Measurements from ENCODE around the gene CCDC27.

CCDC27 gene

GRCh38 chr1:3732434-3733093 lies 19.7 kb upstream of the CCDC27 start:
- no peak for DNase-seq (ENCODE audit: low read depth)
- in situ Hi-C loops (cut with HindIII; ENCODE audit: low sequenced_read_pairs), result no loop called here
- TF ChIP-seq, protein P1, sequence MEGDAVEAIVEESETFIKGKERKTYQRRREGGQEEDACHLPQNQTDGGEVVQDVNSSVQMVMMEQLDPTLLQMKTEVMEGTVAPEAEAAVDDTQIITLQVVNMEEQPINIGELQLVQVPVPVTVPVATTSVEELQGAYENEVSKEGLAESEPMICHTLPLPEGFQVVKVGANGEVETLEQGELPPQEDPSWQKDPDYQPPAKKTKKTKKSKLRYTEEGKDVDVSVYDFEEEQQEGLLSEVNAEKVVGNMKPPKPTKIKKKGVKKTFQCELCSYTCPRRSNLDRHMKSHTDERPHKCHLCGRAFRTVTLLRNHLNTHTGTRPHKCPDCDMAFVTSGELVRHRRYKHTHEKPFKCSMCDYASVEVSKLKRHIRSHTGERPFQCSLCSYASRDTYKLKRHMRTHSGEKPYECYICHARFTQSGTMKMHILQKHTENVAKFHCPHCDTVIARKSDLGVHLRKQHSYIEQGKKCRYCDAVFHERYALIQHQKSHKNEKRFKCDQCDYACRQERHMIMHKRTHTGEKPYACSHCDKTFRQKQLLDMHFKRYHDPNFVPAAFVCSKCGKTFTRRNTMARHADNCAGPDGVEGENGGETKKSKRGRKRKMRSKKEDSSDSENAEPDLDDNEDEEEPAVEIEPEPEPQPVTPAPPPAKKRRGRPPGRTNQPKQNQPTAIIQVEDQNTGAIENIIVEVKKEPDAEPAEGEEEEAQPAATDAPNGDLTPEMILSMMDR (IDR thresholded peaks at IDR 0.05; ENCODE audit: low read depth, low read length, missing control alignments), result no peak
- no peak overlapping the region for H3K4me3 ChIP-seq (ENCODE audit: low read depth, low read length)

DNA sequence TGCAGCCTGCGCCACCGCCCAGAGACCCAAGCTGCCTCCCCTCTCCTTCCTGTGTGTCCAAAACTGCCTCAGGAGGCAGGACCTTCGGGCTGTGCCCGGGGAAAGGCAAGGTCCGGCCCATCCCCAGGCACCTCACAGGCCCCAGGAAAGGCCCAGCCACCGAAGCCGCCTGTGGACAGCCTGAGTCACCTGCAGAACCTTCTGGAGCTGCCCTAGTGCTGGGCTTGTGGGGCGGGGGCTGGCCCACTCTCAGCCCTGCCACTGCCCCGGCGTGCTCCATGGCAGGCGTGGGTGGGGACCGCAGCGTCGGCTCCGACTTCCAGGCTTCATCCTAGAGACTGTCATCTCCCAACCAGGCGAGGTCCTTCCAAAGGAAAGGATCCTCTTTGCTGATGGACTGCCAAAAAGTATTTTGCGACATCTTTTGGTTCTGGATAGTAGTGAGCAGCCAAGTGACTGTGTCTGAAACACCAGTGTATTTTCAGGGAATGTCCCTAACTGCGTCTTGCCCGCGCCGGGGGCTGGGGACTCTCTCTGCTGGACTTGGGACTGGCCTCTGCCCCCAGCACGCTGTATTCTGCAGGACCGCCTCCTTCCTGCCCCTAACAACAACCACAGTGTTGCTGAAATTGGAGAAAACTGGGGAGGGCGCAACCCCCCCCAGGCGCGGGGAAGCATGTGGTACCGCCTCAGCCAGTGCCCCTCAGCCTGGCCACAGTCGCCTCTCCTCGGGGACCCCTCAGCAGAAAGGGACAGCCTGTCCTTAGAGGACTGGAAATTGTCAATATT lies 19.0 kb upstream of the CCDC27 start:
- no peak for DNase-seq (ENCODE audit: low read depth)
- in situ Hi-C loops (cut with HindIII; ENCODE audit: low sequenced_read_pairs), result no loop called here
- H3K4me3 ChIP-seq (ENCODE audit: low read depth, low read length), result no peak overlapping the region
- TF ChIP-seq, protein P1 (IDR thresholded peaks at IDR 0.05; ENCODE audit: low read depth, low read length, missing control alignments), result no peak

DNA sequence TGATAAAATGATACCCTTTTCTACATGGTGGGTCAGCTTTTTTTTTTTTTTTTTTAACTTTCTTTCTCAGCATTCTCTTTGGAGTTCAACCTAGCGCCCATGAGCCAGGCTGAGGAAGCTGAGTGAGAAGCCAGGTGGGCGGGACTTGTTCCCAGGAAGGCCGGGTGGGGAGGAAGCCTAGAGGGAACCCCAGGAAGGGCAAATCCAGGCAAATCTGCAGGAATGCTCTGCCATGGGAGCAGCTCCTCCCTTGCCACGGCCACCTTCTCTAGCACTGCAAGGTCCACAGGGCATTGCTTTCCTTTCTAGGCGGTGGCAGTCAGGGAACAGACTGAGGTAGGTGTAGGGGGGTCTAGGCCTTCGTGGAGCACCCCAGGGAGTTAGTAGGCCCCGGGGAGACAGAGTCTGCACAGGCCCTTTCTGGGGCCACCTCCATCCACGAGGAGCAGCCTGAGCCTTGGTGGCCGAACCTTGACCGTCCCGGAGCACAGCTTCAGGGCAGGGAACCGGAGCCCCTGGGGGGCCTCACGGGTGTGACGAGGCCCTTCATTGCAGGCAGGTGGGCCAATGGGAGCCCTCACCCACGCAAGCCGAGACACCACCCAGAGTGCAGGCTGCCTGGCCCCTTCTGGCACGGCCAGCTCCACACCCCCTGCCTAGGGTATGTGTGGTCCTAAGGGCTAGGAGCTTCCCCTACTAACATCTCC lies 18.2 kb upstream of the CCDC27 start:
- H3K4me3 ChIP-seq (ENCODE audit: low read depth, low read length), result no peak overlapping the region
- in situ Hi-C loops (cut with HindIII; ENCODE audit: low sequenced_read_pairs), result no loop called here
- TF ChIP-seq, protein P1 (IDR thresholded peaks at IDR 0.05; ENCODE audit: low read depth, low read length, missing control alignments), result no peak
- DNase-seq (ENCODE audit: low read depth), result no peak

DNA sequence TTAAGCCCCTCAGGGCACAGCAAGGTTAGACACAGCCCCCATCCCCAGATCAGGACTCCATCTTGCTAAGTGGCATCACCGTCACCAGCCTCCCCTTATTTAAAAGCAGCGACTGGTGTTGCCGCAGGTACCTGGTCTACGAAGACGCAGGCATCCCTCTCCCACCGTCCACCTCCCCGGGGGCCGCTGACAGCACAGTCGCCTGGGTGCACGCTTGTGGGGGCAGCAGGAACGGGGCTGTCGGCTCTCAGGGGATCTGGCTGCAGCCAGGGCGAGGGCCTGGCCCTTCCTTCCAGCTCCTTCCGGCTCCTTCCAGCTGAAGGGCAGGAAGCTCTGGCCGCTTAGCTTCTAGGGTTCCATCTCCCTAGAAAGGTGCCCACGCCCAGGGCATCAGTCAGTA lies 17.6 kb upstream of the CCDC27 start:
- H3K4me3 ChIP-seq (ENCODE audit: low read depth, low read length), result no peak overlapping the region
- DNase-seq (ENCODE audit: low read depth), result no peak
- TF ChIP-seq, protein P1 (IDR thresholded peaks at IDR 0.05; ENCODE audit: low read depth, low read length, missing control alignments), result no peak
- in situ Hi-C loops (cut with HindIII; ENCODE audit: low sequenced_read_pairs), result no loop called here

GRCh38 chr1:3735027-3735681 lies 17.1 kb upstream of the CCDC27 start:
- no peak for DNase-seq (ENCODE audit: low read depth)
- H3K4me3 ChIP-seq (ENCODE audit: low read depth, low read length), result no peak overlapping the region
- in situ Hi-C loops (cut with HindIII; ENCODE audit: low sequenced_read_pairs), result no loop called here
- TF ChIP-seq, protein P1 (IDR thresholded peaks at IDR 0.05; ENCODE audit: low read depth, low read length, missing control alignments), result no peak

DNA sequence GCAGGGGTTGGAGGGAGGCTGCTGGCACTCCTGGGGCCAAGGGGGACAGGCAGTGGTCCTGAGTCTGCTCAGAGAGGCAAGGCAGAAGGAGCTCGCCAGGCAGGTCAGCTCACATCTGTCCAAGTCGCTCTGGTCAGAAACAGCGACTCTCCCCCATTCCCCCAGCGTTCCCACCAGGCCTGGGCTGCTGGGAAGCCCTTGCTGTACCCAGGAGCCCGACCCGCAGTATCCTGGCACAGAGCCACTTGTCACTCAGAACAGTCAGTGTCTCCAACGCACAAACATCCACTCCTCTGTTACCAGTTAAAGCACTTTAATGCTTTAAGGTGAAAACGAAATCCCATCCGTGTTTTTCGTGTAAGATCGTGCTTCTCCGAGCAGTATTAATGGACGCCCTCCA lies 16.6 kb upstream of the CCDC27 start:
- TF ChIP-seq, protein P1 (IDR thresholded peaks at IDR 0.05; ENCODE audit: low read depth, low read length, missing control alignments), result no peak
- no peak for DNase-seq (ENCODE audit: low read depth)
- H3K4me3 ChIP-seq (ENCODE audit: low read depth, low read length), result no peak overlapping the region
- in situ Hi-C loops (cut with HindIII; ENCODE audit: low sequenced_read_pairs), result no loop called here
